Upper lobe of left lung (tissue), 4 donors: ENCODE results near the gene MAMDC4.

Experiments used
- CTCF ChIP-seq, 6 experiments: fragments of 450-650 bp in 4 of 6; fragments of 200-600 bp in 2 of 6; sonication (generic) in 2 of 6; IDR thresholded peaks; one replicate each; pipeline ENCODE4 v1.5.1; 2016 to 2019; ENCODE audit warnings: antibody characterized with exemption in 6 of 6
- EP300 ChIP-seq, 4 donors: sonication (generic); formaldehyde crosslinking; IDR thresholded peaks; one replicate each; pipeline ENCODE4 v1.5.1; 2017; ENCODE audit warnings: antibody characterized with exemption in 4 of 4, control low read depth in 2 of 4
- POLR2A ChIP-seq, 4 donors: fragments of 450-650 bp; IDR thresholded peaks; one replicate each; pipeline ENCODE4 v1.5.1; 2016 to 2017; ENCODE audit warnings: antibody characterized with exemption in 4 of 4, mild to moderate bottlenecking in 2 of 4
- POLR2AphosphoS5 ChIP-seq, 2 donors: sonication (generic); formaldehyde crosslinking; IDR thresholded peaks; one replicate each; pipeline ENCODE4 v1.5.1; 2017; ENCODE audit warnings: antibody characterized with exemption in 2 of 2

GRCh38 chr9:136890661-136891060 lies 38.5 kb downstream of the MAMDC4 start:
- TF ChIP-seq CTCF (IDR thresholded peaks at IDR 0.05), result no peak
- no peak for TF ChIP-seq EP300 (IDR thresholded peaks at IDR 0.05)
- TF ChIP-seq POLR2A (IDR thresholded peaks at IDR 0.05), result no peak
- TF ChIP-seq POLR2AphosphoS5 (IDR thresholded peaks at IDR 0.05), result no peak
